ENCODE data around the gene ANKRD13B.
A peak's percentile ranks its signal among the peaks of the same experiment; 100 is the strongest.

Gene ANKRD13B

GRCh38 chr17:29620779-29621500 is 28.0 kb downstream of the ANKRD13B start:
- H3K27ac ChIP-seq (ENCODE audit: low read length, poor library complexity, severe bottlenecking), result no peak overlapping the region
- H3K36me3 ChIP-seq (ENCODE audit: control insufficient read depth in 1 of 2, insufficient read depth in 2 of 2, low read depth in 1 of 2, low read length in 2 of 2), result peaks cover 0 to 6% of the 10 kb centered on the region in 2 experiments
- 95% methylated on average over 12 of the region's 12 CpGs for WGBS

GRCh38 chr17:29621751-29622194 is 28.8 kb downstream of the ANKRD13B start:
- Histone ChIP-seq H3K27me3 (ENCODE audit: control insufficient read depth in 1 of 2, insufficient read depth in 1 of 2, low read length in 2 of 2) (peaks cover under 1 to 2% of the 10 kb centered on the region in 2 experiments), H3K36me3 (ENCODE audit: control insufficient read depth in 1 of 2, insufficient read depth in 2 of 2, low read depth in 1 of 2, low read length in 2 of 2) (peaks cover 0 to 6% of the 10 kb centered on the region in 2 experiments), H3K4me2 (ENCODE audit: low read length, poor library complexity, severe bottlenecking) (peak overlapping the region; percentile 98), H3K4me3 (ENCODE audit: insufficient read depth in 1 of 2, low read depth in 1 of 2, low read length in 2 of 2) (peak overlapping the region in 1 of 2 experiments; percentile 83), H3K14ac (ENCODE audit: low read length in 2 of 2) (no peak overlapping the region), H2AFZ (ENCODE audit: low read depth, low read length) (no peak overlapping the region), H3K4me1 (ENCODE audit: control insufficient read depth, insufficient read depth, low read depth, low read length) (peaks cover 42% of the 10 kb centered on the region), H3K9me3 (ENCODE audit: control insufficient read depth, low read length) (no peaks in the 10 kb centered on the region), H2BK5ac (ENCODE audit: low read depth, low read length, poor library complexity, severe bottlenecking) (no peak overlapping the region), H2AK5ac (ENCODE audit: low read length, severe bottlenecking) (no peak overlapping the region), H3K27ac (ENCODE audit: low read length, poor library complexity, severe bottlenecking) (no peak overlapping the region), H2BK15ac (ENCODE audit: low read depth, poor library complexity, severe bottlenecking) (no peak overlapping the region), H3K4ac (ENCODE audit: low read depth in 1 of 2, low read length in 2 of 2) (no peak overlapping the region), H3K9ac (ENCODE audit: low read length) (peak overlapping the region; percentile 65), H3K79me1 (replicated peaks; ENCODE audit: low read length, poor library complexity, severe bottlenecking) (peaks cover under 1% of the 10 kb centered on the region), H2BK120ac (ENCODE audit: low read depth, low read length) (no peak overlapping the region), H3K18ac (ENCODE audit: low read depth in 1 of 2, low read length in 2 of 2) (no peak overlapping the region), H4K91ac (ENCODE audit: low read length) (no peak overlapping the region), H3K23ac (ENCODE audit: low read length in 2 of 2) (no peak overlapping the region), H4K8ac (ENCODE audit: low read length) (no peak overlapping the region), H2BK12ac (ENCODE audit: low read length in 2 of 2) (no peak overlapping the region)
- DNase-seq, result no peak
- 78% methylated on average over 8 of the region's 8 CpGs for WGBS

More at GRCh38 chr17:29620779-29621500, 28.0 kb downstream of the ANKRD13B start:
- H3K4ac ChIP-seq (ENCODE audit: low read depth in 1 of 2, low read length in 2 of 2), result no peak overlapping the region
- H3K9ac ChIP-seq (ENCODE audit: low read length), result no peak overlapping the region
- DNase-seq, result no peak
- no peak overlapping the region for H4K8ac ChIP-seq (ENCODE audit: low read length)
- no peak overlapping the region for H2AFZ ChIP-seq (ENCODE audit: low read depth, low read length)
- H3K27me3 ChIP-seq (ENCODE audit: control insufficient read depth in 1 of 2, insufficient read depth in 1 of 2, low read length in 2 of 2), result peaks cover 8 to 9% of the 10 kb centered on the region in 2 experiments
- H3K9me3 ChIP-seq (ENCODE audit: control insufficient read depth, low read length), result no peaks in the 10 kb centered on the region
- peaks cover 49% of the 10 kb centered on the region for H3K4me1 ChIP-seq (ENCODE audit: control insufficient read depth, insufficient read depth, low read depth, low read length)
- no peak overlapping the region for H2BK15ac ChIP-seq (ENCODE audit: low read depth, poor library complexity, severe bottlenecking)
- H2BK12ac ChIP-seq (ENCODE audit: low read length in 2 of 2), result no peak overlapping the region
- H3K4me2 ChIP-seq (ENCODE audit: low read length, poor library complexity, severe bottlenecking), result no peak overlapping the region
- no peak overlapping the region for H2BK5ac ChIP-seq (ENCODE audit: low read depth, low read length, poor library complexity, severe bottlenecking)
- H3K18ac ChIP-seq (ENCODE audit: low read depth in 1 of 2, low read length in 2 of 2), result no peak overlapping the region
- no peak overlapping the region for H3K4me3 ChIP-seq (ENCODE audit: insufficient read depth in 1 of 2, low read depth in 1 of 2, low read length in 2 of 2)
- no peaks in the 10 kb centered on the region for H3K79me1 ChIP-seq (replicated peaks; ENCODE audit: low read length, poor library complexity, severe bottlenecking)
- no peak overlapping the region for H2BK120ac ChIP-seq (ENCODE audit: low read depth, low read length)
- H2AK5ac ChIP-seq (ENCODE audit: low read length, severe bottlenecking), result no peak overlapping the region
- H3K14ac ChIP-seq (ENCODE audit: low read length in 2 of 2), result no peak overlapping the region
- no peak overlapping the region for H4K91ac ChIP-seq (ENCODE audit: low read length)
- no peak overlapping the region for H3K23ac ChIP-seq (ENCODE audit: low read length in 2 of 2)

GRCh38 chr17:29622337-29623282 is 29.7 kb downstream of the ANKRD13B start, which contains the start of gene CORO6:
TSS of gene CORO6 (minus strand) at chr17:29622912. CDS start at chr17:29621421, 1,491 bp downstream.
- peak within 1 kb of the TSS; percentile 21 for H2AK5ac ChIP-seq (ENCODE audit: low read length, severe bottlenecking)
- no peaks in the 10 kb centered on the region for H3K9me3 ChIP-seq (ENCODE audit: control insufficient read depth, low read length)
- peaks cover 0 to 6% of the 10 kb centered on the region in 2 experiments for H3K36me3 ChIP-seq (ENCODE audit: control insufficient read depth in 1 of 2, insufficient read depth in 2 of 2, low read depth in 1 of 2, low read length in 2 of 2)
- H3K79me1 ChIP-seq (replicated peaks; ENCODE audit: low read length, poor library complexity, severe bottlenecking), result peaks cover 2% of the 10 kb centered on the region
- peak within 1 kb of the TSS; percentile 98 for H3K4me2 ChIP-seq (ENCODE audit: low read length, poor library complexity, severe bottlenecking)
- H3K9ac ChIP-seq (ENCODE audit: low read length), result peak within 1 kb of the TSS; percentile 65
- peak within 1 kb of the TSS; percentile 48 for H4K91ac ChIP-seq (ENCODE audit: low read length)
- no peak within 1 kb of the TSS for H3K27ac ChIP-seq (ENCODE audit: low read length, poor library complexity, severe bottlenecking)
- H2BK12ac ChIP-seq (ENCODE audit: low read length in 2 of 2), result peak within 1 kb of the TSS; percentile 33 to 60
- peak within 1 kb of the TSS in 1 of 2 experiments; percentile 35 for H3K14ac ChIP-seq (ENCODE audit: low read length in 2 of 2)
- peak within 1 kb of the TSS; percentile 10 to 73 for H3K23ac ChIP-seq (ENCODE audit: low read length in 2 of 2)
- peak within 1 kb of the TSS; percentile 27 for H4K8ac ChIP-seq (ENCODE audit: low read length)
- H3K4me3 ChIP-seq (ENCODE audit: insufficient read depth in 1 of 2, low read depth in 1 of 2, low read length in 2 of 2), result peak within 1 kb of the TSS; percentile 58 to 83
- peaks cover 0 to 2% of the 10 kb centered on the region in 2 experiments for H3K27me3 ChIP-seq (ENCODE audit: control insufficient read depth in 1 of 2, insufficient read depth in 1 of 2, low read length in 2 of 2)
- no peak within 1 kb of the TSS for H2BK120ac ChIP-seq (ENCODE audit: low read depth, low read length)
- H2AFZ ChIP-seq (ENCODE audit: low read depth, low read length), result peak within 1 kb of the TSS; percentile 74
- peak; percentile 55 for DNase-seq
- WGBS, result 2% methylated on average over 73 of the region's 77 CpGs
- H3K4ac ChIP-seq (ENCODE audit: low read depth in 1 of 2, low read length in 2 of 2), result peak within 1 kb of the TSS in 1 of 2 experiments; percentile 48
- no peak within 1 kb of the TSS for H2BK5ac ChIP-seq (ENCODE audit: low read depth, low read length, poor library complexity, severe bottlenecking)
- H3K4me1 ChIP-seq (ENCODE audit: control insufficient read depth, insufficient read depth, low read depth, low read length), result peaks cover 34% of the 10 kb centered on the region
- no peak within 1 kb of the TSS for H2BK15ac ChIP-seq (ENCODE audit: low read depth, poor library complexity, severe bottlenecking)
- H3K18ac ChIP-seq (ENCODE audit: low read depth in 1 of 2, low read length in 2 of 2), result peak within 1 kb of the TSS; percentile 3 to 38
